ENCODE measurements around the gene FMNL2. TPM values are rescaled to one million over a fixed set of nuclear protein-coding genes. Genes with fewer than 3 reads are reported as not detected.

Gene FMNL2
- total RNA-seq, 4 donors from 2014 or later, result 37.7 to 60.9 (median 52.1) TPM

GRCh38 chr2:152391318-152391717 lies 56.3 kb downstream of the FMNL2 start:
- 95 to 97% methylated on average over 2 of the region's 2 CpGs for WGBS, 2 donors
- Histone ChIP-seq H3K27ac (no peak overlapping the region), H3K9me3 (no peaks in the 10 kb centered on the region), H3K4me1 (peaks cover 0 to 4% of the 10 kb centered on the region in 2 donors), H3K4me3 (replicated peaks in 1 of 3) (no peak overlapping the region), H3K36me3 (no peaks in the 10 kb centered on the region), H3K27me3 (no peaks in the 10 kb centered on the region)
- DNase-seq, result no peak
- TF ChIP-seq POLR2A (IDR thresholded peaks at IDR 0.05), result no peak
- intact Hi-C loops (cut with DNase I), result no loop called here

GRCh38 chr2:152393377-152393776 lies 58.4 kb downstream of the FMNL2 start:
- intact Hi-C loops (cut with DNase I), result no loop called here
- Histone ChIP-seq H3K4me1 (peaks cover 0 to 9% of the 10 kb centered on the region in 2 donors), H3K27me3 (no peaks in the 10 kb centered on the region), H3K4me3 (replicated peaks in 1 of 3) (no peak overlapping the region), H3K27ac (no peak overlapping the region), H3K9me3 (no peaks in the 10 kb centered on the region), H3K36me3 (no peaks in the 10 kb centered on the region)
- WGBS, 2 donors, result 87 to 93% methylated on average over 1 of the region's 1 CpG
- TF ChIP-seq POLR2A (IDR thresholded peaks at IDR 0.05) (no peak), CTCF (IDR thresholded peaks at IDR 0.05) (no peak)
- no peak for DNase-seq

GRCh38 chr2:152394326-152394725 lies 59.4 kb downstream of the FMNL2 start:
- DNase-seq, result no peak
- no peak overlapping the region for H3K4me3 ChIP-seq (replicated peaks in 1 of 3)

GRCh38 chr2:152395103-152395502 lies 60.1 kb downstream of the FMNL2 start:
- Histone ChIP-seq H3K4me1 (peaks cover 0 to 15% of the 10 kb centered on the region in 2 donors), H3K4me3 (replicated peaks in 1 of 3) (no peak overlapping the region), H3K9me3 (no peaks in the 10 kb centered on the region), H3K27ac (peak overlapping the region in 1 of 3 donors; percentile 10), H3K36me3 (no peaks in the 10 kb centered on the region), H3K27me3 (no peaks in the 10 kb centered on the region)
- no peak for DNase-seq
- TF ChIP-seq POLR2A (IDR thresholded peaks at IDR 0.05) (no peak), CTCF (IDR thresholded peaks at IDR 0.05) (no peak)
- intact Hi-C loops (cut with DNase I), result no loop called here
- 72 to 80% methylated on average over 2 of the region's 2 CpGs for whole genome bisulfite sequencing, 2 donors

More at GRCh38 chr2:152394326-152394725, 59.4 kb downstream of the FMNL2 start:
- intact Hi-C loops (cut with DNase I), result no loop called here
- H3K27ac ChIP-seq, result no peak overlapping the region
- H3K27me3 ChIP-seq, result no peaks in the 10 kb centered on the region
- H3K9me3 ChIP-seq, result no peaks in the 10 kb centered on the region
- no peaks in the 10 kb centered on the region for H3K36me3 ChIP-seq
- TF ChIP-seq CTCF (IDR thresholded peaks at IDR 0.05) (no peak), POLR2A (IDR thresholded peaks at IDR 0.05) (no peak)
- peaks cover 0 to 15% of the 10 kb centered on the region in 2 donors for H3K4me1 ChIP-seq

- H3K9me3 ChIP-seq, result no peaks in the 10 kb centered on the region
Observed at GRCh38 chr2:152395572-152395971, 60.6 kb downstream of the FMNL2 start.

More at GRCh38 chr2:152395572-152395971, 60.6 kb downstream of the FMNL2 start:
- Histone ChIP-seq H3K27ac (peak overlapping the region in 1 of 3 donors; percentile 27), H3K36me3 (no peaks in the 10 kb centered on the region), H3K4me3 (replicated peaks in 1 of 3) (no peak overlapping the region), H3K27me3 (no peaks in the 10 kb centered on the region), H3K4me1 (peaks cover 0 to 15% of the 10 kb centered on the region in 2 donors)
- no peak for DNase-seq
- intact Hi-C loops (cut with DNase I), result no loop called here
- WGBS, 2 donors, result 69 to 72% methylated on average over 6 of the region's 6 CpGs
- no peak for TF ChIP-seq CTCF (IDR thresholded peaks at IDR 0.05)
- no peak for TF ChIP-seq POLR2A (IDR thresholded peaks at IDR 0.05)

Measured in thyroid gland (tissue), 4 donors.